HTR-8/SVneo (cell line): ENCODE data around the gene BMP6.

Experiments
- DNase-seq: peaks from one replicate; pipeline ENCODE4 v3.0.0; 2011; ENCODE audit warnings: low spot score, mixed read lengths; ENCODE audit not compliant: insufficient read length
- FAIRE-seq: peaks from 2 replicates; lab custom pipeline; 2011; peaks lifted over from hg19 to GRCh38; lab: Jason Lieb, UNC

The BMP6 gene

GRCh38 chr6:7725849-7726415, at the start of gene BMP6:
TSS of gene BMP6 (plus strand) at chr6:7726099. CDS start at chr6:7726956, 857 bp downstream.
- FAIRE-seq (peak; percentile 13), DNase-seq (peak; percentile 91)

- FAIRE-seq (no peak), DNase-seq (no peak)
These were observed 48.7 kb upstream of the BMP6 start for GRCh38 chr6:7677229-7677628.

GRCh38 chr6:7680393-7681075, 45.4 kb upstream of the BMP6 start:
- DNase-seq: no peak
- FAIRE-seq: no peak

- DNase-seq (no peak), FAIRE-seq (no peak)
These were observed 44.5 kb upstream of the BMP6 start for GRCh38 chr6:7681449-7681848.

GRCh38 chr6:7684076-7684475, 41.8 kb upstream of the BMP6 start:
- DNase-seq (no peak), FAIRE-seq (no peak)

GRCh38 chr6:7684843-7685242, 41.1 kb upstream of the BMP6 start:
- DNase-seq (no peak), FAIRE-seq (no peak)

GRCh38 chr6:7685276-7685675, 40.6 kb upstream of the BMP6 start:
- no peak for FAIRE-seq
- DNase-seq: no peak

GRCh38 chr6:7687145-7688111, 38.5 kb upstream of the BMP6 start:
- DNase-seq (no peak), FAIRE-seq (no peak)

GRCh38 chr6:7691021-7691420, 34.9 kb upstream of the BMP6 start:
- FAIRE-seq: no peak
- DNase-seq: no peak

- DNase-seq: peak; percentile 68
- FAIRE-seq: no peak
These were observed 34.0 kb upstream of the BMP6 start for GRCh38 chr6:7691675-7692452.

GRCh38 chr6:7692453-7692784, 33.5 kb upstream of the BMP6 start:
- DNase-seq (no peak), FAIRE-seq (no peak)

GRCh38 chr6:7693827-7694226, 32.1 kb upstream of the BMP6 start:
- no peak for FAIRE-seq
- no peak for DNase-seq

GRCh38 chr6:7696061-7696460, 29.8 kb upstream of the BMP6 start:
- DNase-seq: no peak
- no peak for FAIRE-seq

GRCh38 chr6:7697432-7697819, 28.5 kb upstream of the BMP6 start:
- DNase-seq (no peak), FAIRE-seq (no peak)

GRCh38 chr6:7697820-7698623, 27.9 kb upstream of the BMP6 start:
- FAIRE-seq (no peak), DNase-seq (peak; percentile 13)

GRCh38 chr6:7701212-7701834, 24.6 kb upstream of the BMP6 start:
- DNase-seq (no peak), FAIRE-seq (no peak)

GRCh38 chr6:7703148-7703680, 22.7 kb upstream of the BMP6 start:
- DNase-seq (no peak), FAIRE-seq (no peak)

- DNase-seq: no peak
- FAIRE-seq: no peak
These were observed 20.4 kb upstream of the BMP6 start for GRCh38 chr6:7705483-7705882.

GRCh38 chr6:7706269-7706668, 19.6 kb upstream of the BMP6 start:
- FAIRE-seq: no peak
- DNase-seq: no peak
